NCI-H2029 treated with DMSO at 0.1 percent for 48 hours (cell line): Measurements from ENCODE around the gene MYO19.
"Not testable (repeated sequence)": the region's sequence is repeated elsewhere in the genome, so short reads cannot be mapped to it uniquely, and the experiment has no call there.

Source experiments
- DNase-seq: peaks from one replicate; lab custom pipeline; 2025; lab: John Stamatoyannopoulos, UW

The MYO19 gene

DNA sequence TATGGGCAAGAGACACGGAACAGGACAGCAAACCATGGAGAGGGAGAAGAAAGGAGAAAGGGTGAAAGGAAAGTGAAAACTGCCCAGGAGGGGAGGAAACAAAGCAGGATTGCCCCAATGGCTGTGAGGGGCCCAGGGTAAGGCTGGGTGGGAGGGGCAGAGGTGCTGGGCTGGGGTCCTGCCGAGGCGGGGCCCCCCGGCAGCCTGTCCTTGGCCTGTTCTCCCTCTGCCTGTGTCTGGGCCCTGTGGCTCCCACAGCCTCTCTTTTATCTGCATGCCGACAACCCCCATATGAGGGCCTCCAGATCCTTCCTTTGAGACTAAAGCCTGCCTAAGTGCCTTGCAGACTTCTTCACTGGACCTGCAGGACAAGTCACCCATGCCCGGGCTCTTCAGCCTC is 32.7 kb downstream of the MYO19 start:
- no peak for DNase-seq

DNA sequence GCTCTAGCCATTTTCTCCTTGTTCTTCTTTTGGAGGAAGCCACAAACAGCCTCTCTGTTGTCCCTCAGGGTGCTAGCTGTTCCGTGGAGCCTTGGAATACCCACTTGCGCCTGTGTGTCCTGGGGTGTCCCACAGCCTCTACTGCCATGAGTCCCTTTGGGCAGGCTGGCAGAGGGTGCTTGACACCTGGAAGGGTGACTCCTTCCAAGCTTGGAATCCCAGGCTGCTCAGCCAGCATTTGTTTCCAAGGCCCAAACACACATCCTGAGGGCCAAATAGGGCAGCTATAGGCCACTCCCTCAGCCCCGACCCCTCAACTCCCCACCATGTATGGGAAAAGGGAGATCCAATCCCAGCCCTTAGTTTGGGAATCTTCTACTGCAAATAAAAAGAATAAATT is 33.3 kb downstream of the MYO19 start:
- no peak for DNase-seq

DNA sequence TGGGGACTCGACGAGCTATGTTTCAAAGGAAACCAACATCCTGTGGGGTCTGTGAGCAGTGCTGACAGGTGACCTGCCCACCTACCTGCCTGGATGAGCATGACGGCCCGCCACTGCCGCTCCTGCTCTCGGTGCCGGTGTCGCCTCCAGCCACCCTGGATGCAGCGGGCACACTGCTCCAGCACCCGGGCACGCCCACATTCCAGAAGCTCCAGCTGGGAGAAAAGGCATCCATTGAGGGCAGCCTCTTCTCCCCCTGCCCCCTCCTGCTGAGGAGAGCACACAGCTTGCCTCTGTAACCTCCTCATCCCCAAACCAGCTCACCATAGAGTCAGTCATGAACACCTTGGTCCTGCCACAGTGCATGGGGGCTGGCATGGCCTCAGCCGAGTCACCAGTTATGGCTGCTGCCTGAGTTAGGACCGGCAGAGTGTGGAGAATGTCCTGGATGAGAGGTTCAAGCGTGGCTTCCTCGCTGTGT is 33.9 kb downstream of the MYO19 start:
- DNase-seq = no peak

DNA sequence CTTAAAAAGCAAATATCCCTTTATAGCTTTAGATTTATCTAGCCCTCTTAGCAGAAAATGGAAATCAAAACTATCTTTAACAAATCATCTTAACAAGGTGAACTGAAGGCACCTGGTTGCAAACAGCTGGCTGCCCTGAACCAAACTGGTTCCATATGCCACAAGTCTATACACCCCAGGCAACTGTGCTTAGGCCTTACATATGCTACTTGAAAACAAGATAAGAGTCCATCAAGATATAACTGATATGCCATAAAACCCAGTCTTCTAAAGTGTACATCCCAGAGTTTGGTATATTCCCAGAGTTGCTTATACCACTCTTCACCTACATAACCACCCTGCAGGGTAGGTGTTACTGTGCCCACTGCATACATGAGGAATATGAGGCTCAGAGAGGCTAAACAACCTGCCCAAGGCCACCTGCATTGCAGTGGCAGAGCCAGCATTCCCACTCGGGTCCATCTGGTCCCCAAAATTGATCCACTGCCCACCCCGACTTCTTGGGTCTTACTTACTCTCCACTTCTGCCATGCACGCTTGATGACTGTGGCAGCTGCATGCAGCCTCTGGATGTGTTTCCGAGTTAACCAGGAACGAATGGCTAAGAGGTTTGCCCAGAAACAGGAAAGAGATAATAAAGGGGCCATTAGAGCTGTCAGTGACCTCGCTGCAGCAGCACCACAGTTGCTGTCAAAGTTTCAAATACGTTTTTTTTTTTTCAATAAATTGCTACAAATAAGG is 35.9 kb downstream of the MYO19 start:
- DNase-seq = no peak

DNA sequence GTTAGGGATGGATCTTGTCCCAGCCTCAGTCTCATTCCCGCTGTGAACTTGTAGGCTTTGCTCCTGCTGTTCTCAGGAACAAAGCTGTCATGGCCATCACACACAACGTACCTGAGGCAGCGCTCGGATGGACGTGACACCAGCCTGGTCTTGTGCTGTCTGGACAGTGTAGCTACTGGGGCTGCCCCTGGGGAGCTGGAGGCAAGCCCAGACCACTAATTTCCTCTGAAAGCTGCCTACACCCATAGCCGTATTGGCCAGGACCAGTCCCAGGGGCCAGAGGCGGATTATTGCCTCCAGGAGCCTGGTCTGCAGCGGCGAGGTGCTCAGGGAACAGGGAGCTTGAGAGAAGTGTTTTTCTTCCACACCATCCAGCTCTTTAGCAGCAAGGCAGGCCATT is 36.5 kb downstream of the MYO19 start:
- DNase-seq = no peak

DNA sequence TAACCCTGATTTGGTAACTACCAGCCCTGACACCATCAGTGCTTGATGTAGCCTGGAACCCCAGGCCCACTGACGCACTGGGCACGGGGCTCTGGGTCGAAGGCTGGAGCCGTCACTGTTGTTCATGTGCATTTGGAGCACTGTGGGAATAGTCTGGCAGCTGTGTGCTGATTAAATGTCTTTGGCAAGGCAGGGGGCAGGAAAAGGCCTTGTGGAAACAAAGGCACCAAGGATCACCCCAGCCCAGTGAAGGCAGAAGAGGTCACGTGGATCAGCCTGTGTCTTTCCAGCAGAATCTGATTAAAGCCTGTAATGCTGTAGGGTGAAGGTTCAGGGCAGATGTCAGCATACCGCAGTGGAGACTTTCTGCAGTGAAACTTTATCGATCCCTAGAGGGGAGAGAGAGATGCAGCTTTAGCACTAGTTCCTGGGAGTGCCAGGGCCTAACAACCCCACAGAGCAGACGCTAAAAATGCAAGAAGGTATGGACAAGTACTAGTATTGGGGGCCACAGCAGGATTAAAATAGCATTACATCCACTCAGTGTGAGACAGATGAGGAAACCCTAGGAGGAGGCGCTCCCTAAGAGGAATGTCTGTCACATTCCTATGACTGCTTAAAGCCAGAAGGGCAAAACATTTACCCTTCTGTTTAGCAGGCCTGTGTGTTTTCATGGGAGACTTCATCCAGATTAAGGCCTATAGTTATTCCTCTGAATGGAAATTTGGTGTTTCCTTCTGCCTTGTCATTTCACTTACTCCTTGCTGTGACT is 38.5 kb downstream of the MYO19 start:
- no peak for DNase-seq

DNA sequence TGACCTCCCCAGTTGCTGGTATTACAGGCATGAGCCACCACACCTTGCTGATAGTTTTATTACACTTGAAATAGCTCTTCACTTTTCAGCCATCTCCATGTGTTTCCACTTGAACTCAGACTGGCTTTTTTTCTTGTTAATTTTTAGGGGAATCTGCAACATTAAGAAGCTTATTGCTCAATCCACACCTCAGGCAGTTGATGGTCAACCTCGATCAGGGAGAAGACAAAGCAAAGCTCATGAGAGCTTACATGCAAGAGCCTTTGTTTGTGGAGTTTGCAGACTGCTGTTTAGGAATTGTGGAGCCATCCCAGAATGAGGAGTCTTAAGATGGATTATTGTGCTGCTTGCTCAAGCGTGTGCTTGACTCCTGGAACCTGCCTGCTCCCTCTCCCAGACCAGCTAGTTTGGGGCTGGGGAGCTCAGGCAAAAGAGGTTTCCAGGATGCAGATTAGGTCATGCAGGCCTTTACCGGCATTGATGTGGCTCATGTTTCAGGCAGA is 39.5 kb downstream of the MYO19 start:
- DNase-seq = no peak

DNA sequence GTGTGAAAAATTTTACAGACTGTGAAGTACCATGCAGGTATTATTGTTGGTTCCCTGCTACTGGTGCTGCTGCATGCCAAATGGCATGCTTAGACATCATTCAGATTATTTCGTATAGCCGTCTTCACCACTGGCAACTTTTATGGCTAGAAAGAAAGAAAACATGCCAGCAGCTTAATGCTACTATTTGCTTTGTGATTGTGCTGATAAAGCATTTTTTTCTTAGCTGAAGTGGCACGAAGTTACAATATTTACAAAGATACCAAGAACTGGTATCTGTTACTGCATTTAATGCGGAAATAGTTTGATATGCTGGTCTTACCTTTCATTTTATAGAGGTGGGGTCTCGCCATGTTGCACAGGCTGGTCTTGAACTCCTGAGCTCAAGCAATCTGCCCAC is 40.0 kb downstream of the MYO19 start:
- DNase-seq = no peak

DNA sequence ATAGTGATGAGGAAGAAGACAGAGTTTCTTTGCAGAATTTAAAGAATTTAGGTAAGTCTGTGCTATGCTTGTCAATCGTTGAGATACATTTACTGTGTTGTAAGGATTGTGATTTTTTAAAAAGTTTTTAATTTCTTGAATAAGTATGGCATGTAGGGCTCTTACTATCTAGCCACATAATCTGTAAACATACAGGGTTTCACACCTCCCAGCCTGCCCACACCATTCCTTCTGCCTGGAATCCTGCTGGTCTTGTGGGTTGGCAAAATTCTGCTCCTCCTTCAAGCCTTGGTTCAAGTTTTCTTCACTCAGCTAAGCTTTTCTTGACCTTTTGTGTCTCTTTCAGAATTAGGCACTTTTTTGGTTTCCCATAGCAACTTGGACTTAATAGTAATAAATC is 40.7 kb downstream of the MYO19 start:
- DNase-seq = no peak

DNA sequence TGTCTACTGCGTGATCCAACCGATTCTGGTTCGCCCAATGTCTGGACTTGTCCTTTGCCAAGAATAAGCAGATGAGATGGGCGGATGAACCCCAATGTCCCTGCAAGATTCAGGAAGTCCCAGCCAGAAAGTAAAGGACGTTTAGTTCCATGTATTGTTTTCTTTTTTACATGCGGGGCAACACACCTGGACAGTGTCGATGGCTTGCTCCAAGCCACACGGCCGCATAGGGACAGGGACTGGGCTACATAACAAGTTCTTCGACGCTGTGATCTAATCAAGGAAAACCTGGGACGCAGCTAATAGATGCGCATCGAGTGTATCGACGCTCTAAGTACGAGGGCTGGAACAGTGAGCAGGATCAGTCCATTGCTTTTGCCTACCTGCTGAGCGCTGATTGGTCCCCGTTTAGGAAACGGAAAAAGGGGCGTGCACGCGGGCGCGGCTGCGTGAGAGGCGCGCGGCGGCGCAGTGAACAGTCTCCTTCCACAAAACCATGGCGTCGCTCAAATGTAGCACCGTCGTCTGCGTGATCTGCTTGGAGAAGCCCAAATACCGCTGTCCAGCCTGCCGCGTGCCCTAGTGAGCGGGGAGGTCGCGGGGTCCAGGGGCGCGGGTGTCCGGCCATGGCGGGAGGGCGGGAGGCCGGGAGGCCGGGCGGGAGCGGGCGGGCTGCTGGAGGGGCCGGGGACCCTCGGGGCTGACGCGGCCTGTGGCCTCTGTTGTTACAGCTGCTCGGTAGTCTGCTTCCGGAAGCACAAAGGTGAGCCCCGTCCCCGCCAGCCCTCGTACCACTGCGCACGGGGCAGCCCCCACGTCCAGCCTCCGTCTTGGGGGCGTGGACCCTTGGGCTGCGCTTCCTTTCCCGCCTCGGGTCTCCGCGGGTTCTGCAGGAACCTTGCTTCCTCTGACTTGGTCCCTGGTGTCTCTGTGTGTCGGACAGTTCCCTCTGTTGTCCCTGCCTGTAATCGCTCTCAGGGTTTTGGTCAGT is 48.2 kb downstream of the MYO19 start, which contains the start of gene ZNHIT3:
Gene ZNHIT3 (plus strand): TSS at position 478 of the 991 bp plus-strand sequence. CDS start 19 bp downstream, at position 497.
- DNase-seq = peak; percentile 77

DNA sequence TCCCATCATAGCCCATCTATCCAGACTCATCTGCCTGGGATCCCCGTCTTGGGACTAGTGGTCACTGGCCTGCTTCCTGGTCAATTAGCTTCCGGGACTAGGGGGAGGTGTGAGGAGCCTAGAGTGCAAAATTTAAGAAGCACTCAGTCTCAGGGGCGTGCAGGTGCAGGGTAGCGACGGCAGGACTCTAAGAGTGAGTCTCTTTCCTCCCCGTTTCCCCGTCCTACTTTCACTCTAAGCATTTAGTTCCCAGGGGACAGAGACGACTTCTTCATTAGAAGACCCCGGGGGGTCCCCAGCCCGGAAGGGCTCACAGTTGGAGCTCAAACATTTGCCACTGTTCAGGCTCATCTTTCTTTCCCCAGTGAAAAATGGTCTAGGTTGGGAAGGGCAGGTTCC is 48.9 kb downstream of the MYO19 start:
- no peak for DNase-seq

DNA sequence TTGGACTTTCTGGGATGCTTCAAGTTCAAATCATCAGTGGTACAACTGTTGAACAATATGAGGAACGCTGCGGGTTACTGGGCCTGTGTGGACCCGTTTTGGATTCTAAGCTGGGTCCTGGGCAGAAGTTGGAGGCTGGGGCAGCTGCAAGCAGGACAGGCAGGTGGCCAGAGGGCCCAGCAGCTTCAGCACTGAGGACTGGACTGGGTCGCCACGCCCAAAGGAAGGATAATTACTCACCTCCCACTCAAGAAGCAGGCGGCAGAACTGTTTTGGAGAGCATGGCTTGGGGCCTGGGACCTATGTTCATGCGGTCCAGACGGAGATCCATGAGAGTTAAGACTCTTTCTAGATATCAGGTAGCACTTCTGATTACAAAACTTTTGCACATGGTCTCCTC is 49.6 kb downstream of the MYO19 start:
- no peak for DNase-seq

DNA sequence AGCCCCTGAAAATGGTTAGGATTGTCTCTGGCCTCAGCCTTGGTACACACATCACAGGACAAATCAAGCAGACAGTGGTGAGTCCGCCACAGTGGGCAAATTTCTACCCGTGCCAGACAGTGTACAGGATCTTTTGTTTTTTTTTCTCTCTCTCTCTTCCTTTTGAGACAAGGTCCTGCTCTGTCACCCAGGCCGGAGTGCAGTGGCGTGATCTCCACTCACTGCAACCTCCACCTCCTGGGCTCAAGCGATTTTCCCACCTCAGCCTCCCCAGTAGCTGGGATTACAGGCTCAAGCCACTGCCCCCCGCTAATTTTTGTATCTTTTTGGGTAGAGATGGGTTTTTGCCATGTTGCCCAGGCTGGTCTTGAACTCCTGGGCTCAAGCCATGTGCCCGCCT is 50.6 kb downstream of the MYO19 start:
- DNase-seq = not testable (repeated sequence)

DNA sequence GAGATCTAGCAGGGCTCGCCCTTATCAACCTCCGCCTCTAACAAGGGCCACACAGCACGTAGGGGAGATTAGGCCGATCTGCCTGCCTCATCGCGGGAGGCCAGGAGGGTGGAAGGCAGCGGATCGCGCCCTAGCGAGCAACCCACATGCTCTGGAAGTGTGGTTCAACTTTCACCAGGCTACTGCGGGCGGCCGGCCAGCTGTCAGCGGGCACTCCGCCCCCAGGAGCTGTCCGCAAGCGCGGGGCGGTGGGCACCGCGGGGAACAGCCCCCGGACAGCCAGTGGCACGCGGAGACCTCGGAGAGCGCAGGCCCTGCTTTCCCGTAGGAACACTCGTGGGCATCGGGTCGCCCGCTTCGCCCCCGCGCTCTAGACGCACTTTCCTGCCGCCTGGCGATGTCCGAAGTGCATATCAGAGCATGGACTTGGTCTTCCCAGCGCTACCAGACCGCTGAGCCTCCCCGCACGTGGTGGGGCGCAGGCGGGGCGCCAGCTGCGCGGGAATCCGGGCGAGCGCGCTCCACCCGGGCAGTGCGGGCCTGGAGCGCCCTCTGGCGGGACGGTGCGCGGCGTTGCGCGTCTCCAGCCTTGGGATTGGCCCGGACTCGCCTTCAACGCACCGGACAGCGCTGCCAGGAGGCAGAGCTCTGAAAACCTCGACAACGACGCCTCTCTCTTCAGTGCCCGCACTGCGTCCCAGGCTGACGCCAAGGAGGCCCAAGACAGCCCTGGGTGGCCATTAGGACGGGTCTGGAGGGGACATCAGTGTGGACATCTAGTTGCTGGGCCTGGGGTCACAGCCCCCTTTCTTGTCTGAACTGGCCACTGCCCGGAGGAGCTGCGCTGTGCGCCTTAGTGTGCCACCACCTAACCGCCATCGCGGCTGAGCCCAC is 51.8 kb downstream of the MYO19 start:
- DNase-seq = peak; percentile 12

DNA sequence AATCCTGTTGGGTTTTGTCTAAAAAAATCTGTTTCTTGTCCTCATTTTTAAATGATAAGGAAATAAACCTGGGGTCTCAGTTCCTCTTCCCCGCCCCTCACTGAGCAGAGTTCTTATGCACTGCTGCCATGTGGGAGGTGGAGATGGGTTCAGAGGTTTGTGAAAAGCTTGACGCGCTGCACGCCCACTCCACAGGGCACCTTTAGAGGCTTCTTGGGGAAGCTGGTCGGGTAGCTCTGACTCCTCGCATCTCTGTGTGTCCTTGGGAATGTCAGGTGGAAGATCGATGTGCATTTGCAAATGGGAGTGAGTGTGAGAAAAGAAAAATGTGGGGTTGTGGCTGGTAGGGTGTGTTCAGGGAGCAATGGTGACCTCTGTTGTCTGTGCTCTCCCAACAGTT is 52.8 kb downstream of the MYO19 start:
- DNase-seq = no peak

DNA sequence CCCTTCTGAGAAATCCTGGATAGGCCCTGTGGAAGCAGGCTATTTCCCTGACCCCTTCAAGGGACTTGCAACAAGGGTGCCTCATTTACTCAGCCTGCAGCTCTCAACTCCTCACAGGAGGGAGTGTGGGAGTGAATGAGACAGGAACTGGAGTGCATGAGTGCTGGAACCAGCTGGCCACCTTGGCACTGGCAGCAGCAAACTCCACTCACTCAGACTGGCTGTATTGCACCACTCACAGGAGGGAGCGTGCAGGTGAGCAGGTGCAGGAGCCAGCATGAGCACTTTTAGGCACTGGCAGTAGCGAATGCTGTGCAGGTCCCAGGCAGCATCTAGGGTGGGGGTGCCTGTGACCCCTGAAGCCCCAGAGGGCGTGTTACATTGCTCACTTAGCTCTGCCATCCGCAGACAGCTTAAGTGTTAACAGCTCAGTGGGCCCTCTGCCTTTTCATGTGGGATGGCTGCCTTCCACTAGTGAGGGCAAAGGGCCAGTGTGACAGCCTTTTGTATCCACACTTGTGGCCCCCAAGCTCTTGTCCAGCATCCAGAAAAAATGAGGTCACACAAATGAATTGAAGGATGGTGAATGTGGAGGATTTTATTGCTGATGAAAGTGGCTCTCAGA is 59.2 kb downstream of the MYO19 start:
- DNase-seq = no peak

DNA sequence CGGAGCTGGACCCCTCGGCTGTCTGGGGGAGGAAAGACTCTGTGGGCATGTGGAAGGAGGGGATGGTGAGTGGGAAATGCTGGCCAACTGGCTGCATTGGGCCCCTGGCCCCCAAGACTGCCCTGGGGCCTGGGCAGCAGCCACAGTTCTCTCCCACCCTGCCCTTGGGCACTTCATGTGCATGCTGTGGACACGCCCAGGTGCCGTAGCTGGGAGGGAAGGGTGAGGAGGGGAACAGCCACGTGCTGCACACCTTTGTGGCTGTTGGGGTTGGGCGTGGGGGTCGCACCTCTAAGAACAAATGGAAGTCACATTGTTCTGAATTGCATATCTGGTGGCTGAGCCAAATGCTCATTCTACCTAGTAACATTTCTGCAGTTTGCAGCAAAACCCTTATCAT is 60.1 kb downstream of the MYO19 start:
- no peak for DNase-seq

DNA sequence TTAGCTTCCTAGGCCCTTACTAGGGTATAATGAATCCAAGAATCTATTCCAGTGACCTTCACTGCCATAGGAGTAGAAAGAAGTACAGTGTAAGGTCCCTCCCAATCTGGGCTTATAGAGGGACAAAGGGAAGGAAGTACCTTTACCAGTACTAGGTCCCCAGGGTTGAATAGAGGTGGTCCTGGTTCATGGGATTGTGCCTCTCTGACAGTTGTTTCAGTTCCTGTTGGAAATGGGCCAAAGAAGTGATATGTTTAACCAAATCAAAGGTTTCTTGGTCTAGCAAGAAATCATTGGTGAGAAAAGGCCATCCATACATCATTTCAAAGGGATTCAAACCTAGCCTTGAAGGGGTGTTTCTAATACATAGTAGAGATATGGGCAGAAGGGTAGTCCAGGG is 64.2 kb downstream of the MYO19 start:
- no peak for DNase-seq

DNA sequence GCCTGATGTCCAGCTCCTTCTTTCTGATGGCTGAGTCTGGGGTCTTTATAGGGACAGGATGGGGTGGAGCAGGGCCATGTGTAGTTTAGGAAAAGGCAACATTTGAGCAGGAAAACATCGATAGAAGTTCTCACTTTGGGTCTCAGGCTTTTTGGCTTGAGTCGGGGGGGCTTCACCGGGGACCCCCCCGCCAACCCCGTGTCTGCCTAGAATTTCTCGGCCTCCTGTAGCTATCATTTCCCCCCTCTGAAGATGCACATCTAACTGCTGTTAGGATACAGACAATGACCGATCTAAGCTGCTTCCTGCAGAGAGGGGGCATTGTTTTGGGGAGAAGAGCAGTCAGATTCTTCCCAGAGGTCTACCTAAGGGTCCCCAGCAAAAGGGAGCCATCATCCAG is 64.9 kb downstream of the MYO19 start:
- DNase-seq = no peak

DNA sequence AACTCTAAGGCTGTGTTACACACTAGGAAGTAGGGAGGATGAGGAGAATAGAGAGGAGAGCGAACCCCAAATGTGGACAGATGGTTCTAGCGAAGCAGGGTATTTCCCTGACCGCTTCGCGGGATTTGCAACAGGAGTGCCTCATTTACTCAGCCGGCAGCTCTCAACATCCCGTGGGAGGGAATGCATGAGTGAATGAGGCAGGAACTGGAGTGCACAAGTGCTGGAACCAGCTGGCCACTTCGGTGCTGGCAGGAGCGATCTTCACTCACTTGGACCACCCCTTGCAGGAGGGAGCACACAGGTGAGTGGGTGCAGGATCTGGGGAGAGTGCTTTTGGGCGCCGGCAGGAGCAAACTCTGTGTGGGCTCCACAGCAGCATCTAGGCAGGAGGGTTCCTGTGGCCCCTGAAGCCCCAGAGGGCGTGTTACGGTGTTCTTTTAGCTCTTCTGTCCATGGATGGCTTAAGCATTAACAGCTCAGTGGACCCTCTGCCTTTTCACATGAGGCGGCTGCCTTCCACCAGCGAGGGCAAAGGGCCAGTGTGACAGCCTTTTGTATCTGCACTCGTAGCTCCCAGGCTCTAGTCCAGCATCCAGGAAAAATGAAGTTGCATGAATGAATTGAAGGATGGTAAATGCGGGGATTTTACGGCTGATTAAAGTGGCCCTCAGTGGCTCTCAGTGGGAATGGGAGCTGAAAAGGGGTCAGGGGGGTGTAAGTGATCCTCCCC is 65.6 kb downstream of the MYO19 start:
- DNase-seq = no peak
